Activated T-helper 1 cell treated with anti-CD3 and anti-CD28 coated beads, Interleukin-12 subunit alpha, Interleukin-12 subunit beta, Interleukin-2, Interleukin-4 antibody, amounts not matched to agents 30 ng/mL and 10 ng/mL and 1 ng/mL, durations not matched to agents 14 hours and 24 hours and 36 hours (primary cell): ENCODE results near the gene CDH4. TPM values are rescaled to one million over a fixed set of nuclear protein-coding genes. Genes with fewer than 3 reads are reported as not detected.
"Not testable (repeated sequence)": the region's sequence is repeated elsewhere in the genome, so short reads cannot be mapped to it uniquely, and the experiment has no call there.

Experiments
- DNase-seq: peaks from one replicate; pipeline ENCODE4 v3.0.0; 2021; ENCODE audit warnings: low spot score
- H3K27ac Mint-ChIP-seq: one replicate; pipeline ENCODE4 v1.8.0; 2021; ENCODE audit warnings: mild to moderate bottlenecking, mixed read lengths
- H3K27me3 Mint-ChIP-seq: one replicate; pipeline ENCODE4 v1.8.0; 2022; ENCODE audit warnings: mild to moderate bottlenecking, moderate library complexity, mixed read lengths; ENCODE audit not compliant: insufficient read depth
- H3K36me3 Mint-ChIP-seq: one replicate; pipeline ENCODE4 v1.8.0; 2021; ENCODE audit warnings: low read depth, mixed read lengths
- H3K4me1 Mint-ChIP-seq: one replicate; pipeline ENCODE4 v1.8.0; 2021; ENCODE audit warnings: low read depth, mixed read lengths
- H3K4me3 Mint-ChIP-seq: one replicate; pipeline ENCODE4 v1.8.0; 2021; ENCODE audit warnings: mild to moderate bottlenecking, moderate library complexity, mixed read lengths
- H3K9me3 Mint-ChIP-seq: one replicate; pipeline ENCODE4 v1.8.0; 2021; ENCODE audit warnings: mixed read lengths
- intact Hi-C: fragments of 100-400 bp; cut with micrococcal nuclease; formaldehyde crosslinking; loops from one replicate; pipeline ENCODE4 v1.15.1; 2024
- total RNA-seq: library from RNA; stranded (reverse); gene quantifications from 2 replicates; pipeline ENCODE4 v1.2.3, GENCODE V29; 2022

Gene CDH4
- total RNA-seq, 1 donor from 2014 or later: not detected

GRCh38 chr20:61854538-61854937, 602.5 kb downstream of the CDH4 start:
- H3K4me3 Mint-ChIP-seq, H3K36me3 Mint-ChIP-seq, intact Hi-C loops, DNase-seq, H3K27ac Mint-ChIP-seq, H3K4me1 Mint-ChIP-seq, H3K9me3 Mint-ChIP-seq, H3K27me3 Mint-ChIP-seq: not testable (repeated sequence)

GRCh38 chr20:61855286-61855685, 603.2 kb downstream of the CDH4 start:
- intact Hi-C loops: no loop called here
- H3K4me1 Mint-ChIP-seq: no peaks in the 10 kb centered on the region
- no peaks in the 10 kb centered on the region for H3K9me3 Mint-ChIP-seq
- H3K4me3 Mint-ChIP-seq: no peak overlapping the region
- H3K36me3 Mint-ChIP-seq: no peaks in the 10 kb centered on the region
- DNase-seq: no peak
- no peak overlapping the region for H3K27ac Mint-ChIP-seq
- no peaks in the 10 kb centered on the region for H3K27me3 Mint-ChIP-seq

- H3K27ac Mint-ChIP-seq: no peak overlapping the region
- intact Hi-C loops: no loop called here
- no peaks in the 10 kb centered on the region for H3K27me3 Mint-ChIP-seq
- no peaks in the 10 kb centered on the region for H3K4me1 Mint-ChIP-seq
- no peaks in the 10 kb centered on the region for H3K9me3 Mint-ChIP-seq
- H3K36me3 Mint-ChIP-seq: no peaks in the 10 kb centered on the region
- no peak overlapping the region for H3K4me3 Mint-ChIP-seq
- DNase-seq: no peak
Measured at GRCh38 chr20:61856626-61857413, 604.8 kb downstream of the CDH4 start.

- H3K9me3 Mint-ChIP-seq: no peaks in the 10 kb centered on the region
- H3K27me3 Mint-ChIP-seq: no peaks in the 10 kb centered on the region
- no peaks in the 10 kb centered on the region for H3K36me3 Mint-ChIP-seq
- no peak overlapping the region for H3K27ac Mint-ChIP-seq
- no peak overlapping the region for H3K4me3 Mint-ChIP-seq
- intact Hi-C loops: no loop called here
- DNase-seq: no peak
- no peaks in the 10 kb centered on the region for H3K4me1 Mint-ChIP-seq
Measured at GRCh38 chr20:61857414-61857775, 605.3 kb downstream of the CDH4 start.

- no peak overlapping the region for H3K4me3 Mint-ChIP-seq
Measured at GRCh38 chr20:61857884-61858283, 605.8 kb downstream of the CDH4 start.

GRCh38 chr20:61859767-61860166, 607.7 kb downstream of the CDH4 start:
- no peak overlapping the region for H3K27ac Mint-ChIP-seq
- no peaks in the 10 kb centered on the region for H3K9me3 Mint-ChIP-seq
- no peaks in the 10 kb centered on the region for H3K27me3 Mint-ChIP-seq
- H3K4me3 Mint-ChIP-seq: no peak overlapping the region
- H3K36me3 Mint-ChIP-seq: no peaks in the 10 kb centered on the region
- intact Hi-C loops: no loop called here
- no peaks in the 10 kb centered on the region for H3K4me1 Mint-ChIP-seq
- DNase-seq: no peak

More at GRCh38 chr20:61857884-61858283, 605.8 kb downstream of the CDH4 start:
- no peaks in the 10 kb centered on the region for H3K36me3 Mint-ChIP-seq
- no peak overlapping the region for H3K27ac Mint-ChIP-seq
- intact Hi-C loops: no loop called here
- no peaks in the 10 kb centered on the region for H3K27me3 Mint-ChIP-seq
- no peaks in the 10 kb centered on the region for H3K4me1 Mint-ChIP-seq
- no peak for DNase-seq
- H3K9me3 Mint-ChIP-seq: no peaks in the 10 kb centered on the region

GRCh38 chr20:61860260-61860987, 608.4 kb downstream of the CDH4 start:
- intact Hi-C loops: no loop called here
- DNase-seq: no peak
- no peaks in the 10 kb centered on the region for H3K27me3 Mint-ChIP-seq
- no peaks in the 10 kb centered on the region for H3K36me3 Mint-ChIP-seq
- no peak overlapping the region for H3K27ac Mint-ChIP-seq
- peaks cover 5% of the 10 kb centered on the region for H3K9me3 Mint-ChIP-seq
- H3K4me3 Mint-ChIP-seq: no peak overlapping the region
- no peaks in the 10 kb centered on the region for H3K4me1 Mint-ChIP-seq

- Mint-ChIP-seq H3K27ac (no peak overlapping the region), H3K4me3 (no peak overlapping the region), H3K36me3 (no peaks in the 10 kb centered on the region), H3K27me3 (no peaks in the 10 kb centered on the region), H3K9me3 (peaks cover 9% of the 10 kb centered on the region), H3K4me1 (no peaks in the 10 kb centered on the region)
- intact Hi-C loops: no loop called here
- DNase-seq: no peak
Measured at GRCh38 chr20:61861054-61861841, 609.2 kb downstream of the CDH4 start.

- Mint-ChIP-seq H3K36me3 (no peaks in the 10 kb centered on the region), H3K9me3 (peaks cover 9% of the 10 kb centered on the region), H3K4me1 (no peaks in the 10 kb centered on the region), H3K27ac (no peak overlapping the region), H3K27me3 (no peaks in the 10 kb centered on the region), H3K4me3 (no peak overlapping the region)
- intact Hi-C loops: no loop called here
- no peak for DNase-seq
Measured at GRCh38 chr20:61861858-61862257, 609.8 kb downstream of the CDH4 start.

GRCh38 chr20:61862881-61863280, 610.8 kb downstream of the CDH4 start:
- intact Hi-C loops: no loop called here
- DNase-seq: no peak
- Mint-ChIP-seq H3K4me1 (no peaks in the 10 kb centered on the region), H3K36me3 (no peaks in the 10 kb centered on the region), H3K9me3 (peaks cover 9% of the 10 kb centered on the region), H3K27ac (no peak overlapping the region), H3K27me3 (no peaks in the 10 kb centered on the region), H3K4me3 (no peak overlapping the region)

GRCh38 chr20:61864481-61864880, 612.4 kb downstream of the CDH4 start:
- Mint-ChIP-seq H3K4me1 (no peaks in the 10 kb centered on the region), H3K4me3 (no peak overlapping the region), H3K27ac (no peak overlapping the region), H3K27me3 (no peaks in the 10 kb centered on the region), H3K9me3 (peaks cover 9% of the 10 kb centered on the region), H3K36me3 (no peaks in the 10 kb centered on the region)
- DNase-seq: no peak
- intact Hi-C loops: no loop called here

GRCh38 chr20:61865353-61865752, 613.3 kb downstream of the CDH4 start:
- Mint-ChIP-seq H3K4me1 (no peaks in the 10 kb centered on the region), H3K27me3 (no peaks in the 10 kb centered on the region), H3K9me3 (peaks cover 9% of the 10 kb centered on the region), H3K4me3 (no peak overlapping the region), H3K36me3 (no peaks in the 10 kb centered on the region), H3K27ac (no peak overlapping the region)
- DNase-seq: no peak
- intact Hi-C loops: no loop called here

- Mint-ChIP-seq H3K36me3 (no peaks in the 10 kb centered on the region), H3K4me3 (no peak overlapping the region), H3K4me1 (no peaks in the 10 kb centered on the region), H3K9me3 (peaks cover 9% of the 10 kb centered on the region), H3K27ac (no peak overlapping the region), H3K27me3 (no peaks in the 10 kb centered on the region)
- DNase-seq: no peak
- intact Hi-C loops: no loop called here
Measured at GRCh38 chr20:61866165-61866564, 614.1 kb downstream of the CDH4 start.
